Thyroid gland (tissue), 4 donors: ENCODE results near the gene INKA2. TPM values are rescaled to one million over a fixed set of nuclear protein-coding genes. Genes with fewer than 3 reads are reported as not detected.

Source experiments
- DNase-seq, 2 donors: peaks; one replicate each; pipeline ENCODE4 v3.0.0-alpha.2; 2019
- H3K27ac ChIP-seq, 3 donors: fragments of 200-600 bp; sonication (generic); 1 replicate in 2 of 3; 2 replicates in 1 of 3; pipeline ENCODE4 v1.5.1; 2016 to 2019; ENCODE audit warnings: mild to moderate bottlenecking in 1 of 3, moderate library complexity in 1 of 3
- H3K27me3 ChIP-seq: fragments of 200-600 bp; sonication (generic); one replicate; pipeline ENCODE4 v1.5.1; 2019
- H3K36me3 ChIP-seq, 2 donors: fragments of 200-600 bp; sonication (generic); one replicate each; pipeline ENCODE4 v1.5.1; 2016 to 2019
- H3K4me1 ChIP-seq, 2 donors: fragments of 200-600 bp; sonication (generic); one replicate each; pipeline ENCODE4 v1.5.1; 2017 to 2019
- H3K4me3 ChIP-seq, 3 donors: fragments of 200-600 bp; sonication (generic); replicated peaks in 1 of 3; 1 replicate in 2 of 3; 2 replicates in 1 of 3; pipeline ENCODE4 v1.5.1; 2016; ENCODE audit warnings: mild to moderate bottlenecking in 1 of 3
- H3K9me3 ChIP-seq: fragments of 200-600 bp; sonication (generic); one replicate; pipeline ENCODE4 v1.5.1; 2017
- CTCF ChIP-seq, 6 experiments: fragments of 200-600 bp in 3 of 6; fragments of 450-650 bp in 3 of 6; sonication (generic) in 3 of 6; IDR thresholded peaks; one replicate each; pipeline ENCODE4 v1.5.1; 2016 to 2019; ENCODE audit warnings: antibody characterized with exemption in 6 of 6, mild to moderate bottlenecking in 2 of 6, inconsistent platforms in 1 of 6, moderate library complexity in 1 of 6
- POLR2A ChIP-seq, 2 donors: fragments of 450-650 bp; IDR thresholded peaks; one replicate each; pipeline ENCODE4 v1.6.1; 2017; ENCODE audit warnings: antibody characterized with exemption in 2 of 2, mild to moderate bottlenecking in 2 of 2, moderate library complexity in 1 of 2
- WGBS, 2 donors: methylation state at CpG; one replicate each; pipeline ENCODE4 v1.1.5; 2017; 5-methylcytosine and 5-hydroxymethylcytosine counted together
- intact Hi-C: fragments of 100-400 bp; cut with DNase I; formaldehyde crosslinking; loops from one replicate; pipeline ENCODE4 v1.15.1; 2023
- total RNA-seq, 4 donors: library from RNA; depleted of rRNA; stranded (reverse); fragments of >200 nt; gene quantifications; one replicate each; pipeline ENCODE4 v1.2.3, GENCODE V29; 2016

Gene INKA2
- total RNA-seq, 4 donors from 2014 or later: 4.0 to 5.8 (median 4.4) TPM

GRCh38 chr1:111733992-111734341, 5.2 kb downstream of the INKA2 start:
- WGBS, 2 donors: 75 to 77% methylated on average over 5 of the region's 5 CpGs
- Histone ChIP-seq H3K9me3 (no peaks in the 10 kb centered on the region), H3K4me1 (peaks cover 0 to 38% of the 10 kb centered on the region in 2 donors), H3K4me3 (no peak overlapping the region), H3K27me3 (no peaks in the 10 kb centered on the region), H3K27ac (peak overlapping the region; percentile 10 to 49 (median 23)), H3K36me3 (no peaks in the 10 kb centered on the region)
- intact Hi-C loops: no loop called here
- TF ChIP-seq POLR2A (IDR thresholded peaks at IDR 0.05): no peak
- no peak for TF ChIP-seq CTCF (IDR thresholded peaks at IDR 0.05)
- no peak for DNase-seq

- Histone ChIP-seq H3K4me3 (no peak overlapping the region), H3K27me3 (no peaks in the 10 kb centered on the region), H3K4me1 (peaks cover 0 to 38% of the 10 kb centered on the region in 2 donors), H3K9me3 (no peaks in the 10 kb centered on the region), H3K36me3 (no peaks in the 10 kb centered on the region), H3K27ac (peak overlapping the region; percentile 10 to 49 (median 23))
- 59 to 72% methylated on average over 9 of the region's 9 CpGs for WGBS, 2 donors
- TF ChIP-seq POLR2A (IDR thresholded peaks at IDR 0.05): no peak
- TF ChIP-seq CTCF (IDR thresholded peaks at IDR 0.05): no peak
- no peak for DNase-seq
- intact Hi-C loops: no loop called here
These were observed 5.8 kb downstream of the INKA2 start for GRCh38 chr1:111733183-111733991.

- no peak for TF ChIP-seq POLR2A (IDR thresholded peaks at IDR 0.05)
- no peak for TF ChIP-seq CTCF (IDR thresholded peaks at IDR 0.05)
- Histone ChIP-seq H3K4me1 (peaks cover 0 to 31% of the 10 kb centered on the region in 2 donors), H3K4me3 (no peak overlapping the region), H3K9me3 (no peaks in the 10 kb centered on the region), H3K27ac (no peak overlapping the region), H3K36me3 (no peaks in the 10 kb centered on the region), H3K27me3 (no peaks in the 10 kb centered on the region)
- intact Hi-C loops: no loop called here
- 83 to 87% methylated on average over 7 of the region's 7 CpGs for WGBS, 2 donors
- no peak for DNase-seq
These were observed 6.5 kb downstream of the INKA2 start for GRCh38 chr1:111732718-111733117.

- H3K4me1 ChIP-seq: peaks cover 0 to 25% of the 10 kb centered on the region in 2 donors
- no peak overlapping the region for H3K4me3 ChIP-seq
- TF ChIP-seq POLR2A (IDR thresholded peaks at IDR 0.05): no peak
- no peak for TF ChIP-seq CTCF (IDR thresholded peaks at IDR 0.05)
- intact Hi-C loops: no loop called here
- H3K27ac ChIP-seq: no peak overlapping the region
- H3K9me3 ChIP-seq: no peaks in the 10 kb centered on the region
- DNase-seq: no peak
- 77 to 78% methylated on average over 6 of the region's 6 CpGs for WGBS, 2 donors
- H3K36me3 ChIP-seq: no peaks in the 10 kb centered on the region
- no peaks in the 10 kb centered on the region for H3K27me3 ChIP-seq
These were observed 7.2 kb downstream of the INKA2 start for GRCh38 chr1:111731956-111732355.

GRCh38 chr1:111730706-111731105, 8.5 kb downstream of the INKA2 start:
- Histone ChIP-seq H3K4me3 (no peak overlapping the region), H3K27ac (no peak overlapping the region), H3K9me3 (no peaks in the 10 kb centered on the region), H3K27me3 (no peaks in the 10 kb centered on the region), H3K4me1 (peaks cover 0 to 21% of the 10 kb centered on the region in 2 donors), H3K36me3 (no peaks in the 10 kb centered on the region)
- TF ChIP-seq CTCF (IDR thresholded peaks at IDR 0.05): no peak
- no peak for TF ChIP-seq POLR2A (IDR thresholded peaks at IDR 0.05)
- no peak for DNase-seq
- 86 to 93% methylated on average over 4 of the region's 4 CpGs for WGBS, 2 donors
- intact Hi-C loops: no loop called here
